Liver (tissue), 9 donors: ENCODE results near the gene MBP. TPM values are rescaled to one million over a fixed set of nuclear protein-coding genes. Genes with fewer than 3 reads are reported as not detected.

Experiments
- DNase-seq: peaks from one replicate; pipeline ENCODE4 v3.0.0-alpha.2; 2017; ENCODE audit warnings: low spot score
- H3K27ac ChIP-seq, 2 donors: one replicate each; pipeline ENCODE4 v1.7.0; 2013; ENCODE audit warnings: inconsistent platforms in 2 of 2, low read length in 2 of 2, control low read depth in 1 of 2, low read depth in 1 of 2, mild to moderate bottlenecking in 1 of 2
- H3K27me3 ChIP-seq, 4 donors: one replicate each; pipeline versions ENCODE4 v1.6.1 to v1.7.0; 2013; ENCODE audit warnings: low read length in 3 of 4, inconsistent platforms in 1 of 4, mild to moderate bottlenecking in 1 of 4, moderate library complexity in 1 of 4; ENCODE audit not compliant: control insufficient read depth in 4 of 4, insufficient read depth in 4 of 4
- H3K36me3 ChIP-seq, 4 donors: one replicate each; pipeline versions ENCODE4 v1.6.1 to v1.7.0; 2013; ENCODE audit warnings: low read length in 3 of 4, mild to moderate bottlenecking in 3 of 4, low read depth in 1 of 4, moderate library complexity in 1 of 4; ENCODE audit not compliant: control insufficient read depth in 4 of 4, insufficient read depth in 3 of 4
- H3K4me1 ChIP-seq, 4 donors: one replicate each; pipeline versions ENCODE4 v1.6.1 to v1.7.0; 2013; ENCODE audit warnings: low read length in 3 of 4, mild to moderate bottlenecking in 3 of 4, moderate library complexity in 1 of 4; ENCODE audit not compliant: control insufficient read depth in 4 of 4, insufficient read depth in 4 of 4
- H3K4me3 ChIP-seq, 3 donors: one replicate each; pipeline versions ENCODE4 v1.6.1 to v1.7.0; 2013; ENCODE audit warnings: low read length in 3 of 3, control low read depth in 1 of 3, low read depth in 1 of 3, mild to moderate bottlenecking in 1 of 3
- H3K9ac ChIP-seq, 2 donors: one replicate each; pipeline ENCODE4 v1.7.0; 2013; ENCODE audit warnings: low read length in 2 of 2, mild to moderate bottlenecking in 2 of 2, moderate library complexity in 2 of 2, control low read depth in 1 of 2, low read depth in 1 of 2
- H3K9me3 ChIP-seq, 4 donors: one replicate each; pipeline versions ENCODE4 v1.6.1 to v1.7.0; 2013; ENCODE audit warnings: low read length in 3 of 4; ENCODE audit not compliant: control insufficient read depth in 4 of 4
- FOXA1 ChIP-seq: IDR thresholded peaks from 2 replicates; pipeline ENCODE4 v1.6.1; 2016; ENCODE audit warnings: antibody characterized with exemption
- FOXA2 ChIP-seq: IDR thresholded peaks from 2 replicates; pipeline ENCODE4 v1.6.1; 2016; ENCODE audit warnings: antibody characterized with exemption
- GABPA ChIP-seq, 2 donors: IDR thresholded peaks in 1 of 2; conservative IDR thresholded peaks in 1 of 2; 2 replicates each; pipeline ENCODE4 v1.6.1; 2016; ENCODE audit warnings: antibody characterized with exemption in 2 of 2, mild to moderate bottlenecking in 1 of 2, moderate library complexity in 1 of 2
- HNF4G ChIP-seq: IDR thresholded peaks from 2 replicates; pipeline ENCODE4 v1.6.1; 2016; ENCODE audit warnings: antibody characterized with exemption
- JUND ChIP-seq, 2 donors: IDR thresholded peaks; 2 replicates each; pipeline ENCODE4 v1.6.1; 2016; ENCODE audit warnings: antibody characterized with exemption in 2 of 2
- NR2F2 ChIP-seq: IDR thresholded peaks from 2 replicates; pipeline ENCODE4 v1.6.1; 2016; ENCODE audit warnings: antibody characterized with exemption
- RAD21 ChIP-seq, 2 donors: IDR thresholded peaks; 2 replicates each; pipeline ENCODE4 v1.6.1; 2016; ENCODE audit warnings: antibody characterized with exemption in 2 of 2, mild to moderate bottlenecking in 2 of 2
- RXRA ChIP-seq, 2 donors: IDR thresholded peaks; 2 replicates each; pipeline ENCODE4 v1.6.1; 2017 to 2018; ENCODE audit warnings: antibody characterized with exemption in 2 of 2, mild to moderate bottlenecking in 1 of 2
- YY1 ChIP-seq: IDR thresholded peaks from 2 replicates; pipeline ENCODE4 v1.6.1; 2016; ENCODE audit warnings: antibody characterized with exemption, mild to moderate bottlenecking
- WGBS: extraction: QIAGEN DNeasy Blood & Tissue Kit; methylation state at CpG from one replicate; pipeline ENCODE4 v1.1.7; 2013; 5-methylcytosine and 5-hydroxymethylcytosine counted together
- polyA plus RNA-seq, 2 donors: library from polyadenylated mRNA; stranded (reverse) in 1 of 2; unstranded in 1 of 2; fragments of 200-250 nt in 1 of 2; fragments of >200 nt in 1 of 2; fragmentation: Nextera tagmentation in 1 of 2; extraction: Ambion mirVana in 1 of 2; gene quantifications; one replicate each; pipeline versions ENCODE4 v1.2.1 to v1.2.3, GENCODE V29; 2013 to 2015
- total RNA-seq, 2 donors: library from RNA; depleted of rRNA; stranded (reverse); fragments of >200 nt; gene quantifications; one replicate each; pipeline ENCODE4 v1.2.3, GENCODE V29; 2014
- TF ChIP-seq, protein P1 (sequence below): IDR thresholded peaks from 2 replicates; pipeline ENCODE4 v1.6.1; 2016; ENCODE audit warnings: antibody characterized with exemption
- TF ChIP-seq, protein P2 (sequence below): IDR thresholded peaks from 2 replicates; pipeline ENCODE4 v1.6.1; 2016; ENCODE audit warnings: antibody characterized with exemption
- TF ChIP-seq, protein P3 (sequence below): fragments of 150-350 bp; IDR thresholded peaks from 2 replicates; pipeline ENCODE4 v1.5.1; 2017; ENCODE audit warnings: improper control_type of control experiment, low read depth, low read length; ENCODE audit not compliant: missing input control
- TF ChIP-seq, protein P4 (sequence below): IDR thresholded peaks from 2 replicates; pipeline ENCODE4 v1.6.1; 2016; ENCODE audit warnings: antibody characterized with exemption
- TF ChIP-seq, protein P5 (sequence below): IDR thresholded peaks from 2 replicates; pipeline ENCODE4 v1.6.1; 2016; ENCODE audit warnings: antibody characterized with exemption, mild to moderate bottlenecking
- donor health status: healthy.
- donor health status: healthy.
- donor health status: healthy.
- donor health status: healthy.
- donor health status: healthy.

The MBP gene
- total and polyA plus RNA-seq, 4 donors: 9.7 to 23.3 (median 17.7) TPM

DNA sequence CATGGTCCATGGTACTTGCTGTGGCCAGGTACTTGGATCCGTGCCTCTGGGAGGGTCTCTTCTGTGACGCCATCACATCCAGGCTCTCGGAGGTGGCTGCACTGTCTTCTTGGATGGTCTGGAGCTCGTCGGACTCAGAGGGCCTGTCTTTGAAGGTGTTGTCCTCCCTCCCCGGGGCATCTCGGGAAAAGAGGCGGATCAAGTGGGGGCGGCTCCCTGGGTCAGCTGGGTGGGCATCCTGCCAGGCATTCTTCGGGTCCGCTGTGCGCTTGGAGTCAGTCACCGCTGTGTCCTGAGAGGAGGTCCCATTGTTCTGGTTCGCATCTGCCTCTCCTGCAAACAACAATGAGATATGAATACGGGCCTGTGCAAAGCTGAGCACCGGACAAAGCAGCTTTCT is 115.6 kb downstream of the MBP start (continued):
- TF ChIP-seq, protein P1, sequence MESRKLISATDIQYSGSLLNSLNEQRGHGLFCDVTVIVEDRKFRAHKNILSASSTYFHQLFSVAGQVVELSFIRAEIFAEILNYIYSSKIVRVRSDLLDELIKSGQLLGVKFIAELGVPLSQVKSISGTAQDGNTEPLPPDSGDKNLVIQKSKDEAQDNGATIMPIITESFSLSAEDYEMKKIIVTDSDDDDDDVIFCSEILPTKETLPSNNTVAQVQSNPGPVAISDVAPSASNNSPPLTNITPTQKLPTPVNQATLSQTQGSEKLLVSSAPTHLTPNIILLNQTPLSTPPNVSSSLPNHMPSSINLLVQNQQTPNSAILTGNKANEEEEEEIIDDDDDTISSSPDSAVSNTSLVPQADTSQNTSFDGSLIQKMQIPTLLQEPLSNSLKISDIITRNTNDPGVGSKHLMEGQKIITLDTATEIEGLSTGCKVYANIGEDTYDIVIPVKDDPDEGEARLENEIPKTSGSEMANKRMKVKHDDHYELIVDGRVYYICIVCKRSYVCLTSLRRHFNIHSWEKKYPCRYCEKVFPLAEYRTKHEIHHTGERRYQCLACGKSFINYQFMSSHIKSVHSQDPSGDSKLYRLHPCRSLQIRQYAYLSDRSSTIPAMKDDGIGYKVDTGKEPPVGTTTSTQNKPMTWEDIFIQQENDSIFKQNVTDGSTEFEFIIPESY: no peak
- no peak for TF ChIP-seq YY1
- TF ChIP-seq NR2F2: no peak
- TF ChIP-seq FOXA2: no peak
- no peak for TF ChIP-seq RAD21 (IDR thresholded peaks at IDR 0.05)
- no peak for TF ChIP-seq GABPA (IDR thresholded peaks at IDR 0.05 in 1 of 2, conservative IDR thresholded peaks at IDR 0.05 in 1 of 2)
- no peak for TF ChIP-seq HNF4G
- TF ChIP-seq, protein P2, sequence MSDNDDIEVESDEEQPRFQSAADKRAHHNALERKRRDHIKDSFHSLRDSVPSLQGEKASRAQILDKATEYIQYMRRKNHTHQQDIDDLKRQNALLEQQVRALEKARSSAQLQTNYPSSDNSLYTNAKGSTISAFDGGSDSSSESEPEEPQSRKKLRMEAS: no peak
- TF ChIP-seq, protein P3, sequence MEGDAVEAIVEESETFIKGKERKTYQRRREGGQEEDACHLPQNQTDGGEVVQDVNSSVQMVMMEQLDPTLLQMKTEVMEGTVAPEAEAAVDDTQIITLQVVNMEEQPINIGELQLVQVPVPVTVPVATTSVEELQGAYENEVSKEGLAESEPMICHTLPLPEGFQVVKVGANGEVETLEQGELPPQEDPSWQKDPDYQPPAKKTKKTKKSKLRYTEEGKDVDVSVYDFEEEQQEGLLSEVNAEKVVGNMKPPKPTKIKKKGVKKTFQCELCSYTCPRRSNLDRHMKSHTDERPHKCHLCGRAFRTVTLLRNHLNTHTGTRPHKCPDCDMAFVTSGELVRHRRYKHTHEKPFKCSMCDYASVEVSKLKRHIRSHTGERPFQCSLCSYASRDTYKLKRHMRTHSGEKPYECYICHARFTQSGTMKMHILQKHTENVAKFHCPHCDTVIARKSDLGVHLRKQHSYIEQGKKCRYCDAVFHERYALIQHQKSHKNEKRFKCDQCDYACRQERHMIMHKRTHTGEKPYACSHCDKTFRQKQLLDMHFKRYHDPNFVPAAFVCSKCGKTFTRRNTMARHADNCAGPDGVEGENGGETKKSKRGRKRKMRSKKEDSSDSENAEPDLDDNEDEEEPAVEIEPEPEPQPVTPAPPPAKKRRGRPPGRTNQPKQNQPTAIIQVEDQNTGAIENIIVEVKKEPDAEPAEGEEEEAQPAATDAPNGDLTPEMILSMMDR: no peak
- no peak for TF ChIP-seq RXRA (IDR thresholded peaks at IDR 0.05)
- no peak for TF ChIP-seq FOXA1

DNA sequence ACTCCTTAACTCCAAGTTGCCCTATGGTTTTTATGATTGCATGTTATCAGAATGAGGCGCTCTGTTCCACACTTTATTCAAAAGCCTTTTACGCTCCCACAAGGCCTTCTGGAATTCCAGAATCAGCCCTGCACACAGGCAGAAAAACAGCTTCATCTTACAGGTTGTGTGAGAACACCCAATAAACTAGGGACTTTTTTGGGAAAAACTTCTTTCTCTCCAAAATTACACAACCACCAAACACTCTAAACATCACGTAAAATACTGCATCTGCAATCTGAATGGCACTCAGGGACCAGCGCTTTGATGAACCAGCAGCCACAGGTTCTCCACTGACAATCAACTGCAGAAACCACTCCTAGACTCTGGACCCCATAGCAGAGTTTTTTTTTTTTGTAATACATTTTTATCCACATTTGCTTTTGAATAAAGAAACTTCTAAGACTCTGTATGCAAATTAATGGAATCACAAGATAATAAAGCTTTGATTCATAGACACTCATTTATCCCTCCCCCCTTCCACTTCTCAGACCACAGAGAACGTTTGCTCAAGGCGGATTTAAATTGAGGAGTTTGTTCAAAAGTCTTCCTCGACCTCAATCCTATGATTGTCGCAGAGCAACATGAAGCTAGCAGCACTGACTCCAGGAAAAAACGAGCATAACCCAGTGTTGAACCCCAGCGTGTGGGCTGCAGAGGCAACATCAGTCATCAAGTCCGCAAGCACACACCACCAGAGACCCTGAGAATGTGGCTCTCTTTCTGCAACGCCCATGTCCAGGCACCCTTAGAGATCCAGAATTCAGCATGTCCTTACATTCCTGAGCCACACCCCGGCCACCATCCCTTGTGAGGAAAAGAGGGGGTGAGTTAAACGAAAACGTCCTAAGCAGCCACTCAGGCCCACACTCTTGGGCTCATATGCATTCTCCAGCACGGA is 116.5 kb downstream of the MBP start:
- Histone ChIP-seq H3K36me3 (peaks cover 3 to 25% (median 13%) of the 10 kb centered on the region in 4 donors), H3K9me3 (no peaks in the 10 kb centered on the region), H3K27ac (no peak overlapping the region), H3K4me1 (no peaks in the 10 kb centered on the region), H3K4me3 (no peak overlapping the region), H3K9ac (no peak overlapping the region), H3K27me3 (no peaks in the 10 kb centered on the region)
- no peak for TF ChIP-seq NR2F2
- TF ChIP-seq, protein P4, sequence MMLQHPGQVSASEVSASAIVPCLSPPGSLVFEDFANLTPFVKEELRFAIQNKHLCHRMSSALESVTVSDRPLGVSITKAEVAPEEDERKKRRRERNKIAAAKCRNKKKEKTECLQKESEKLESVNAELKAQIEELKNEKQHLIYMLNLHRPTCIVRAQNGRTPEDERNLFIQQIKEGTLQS: no peak
- TF ChIP-seq, protein P5, sequence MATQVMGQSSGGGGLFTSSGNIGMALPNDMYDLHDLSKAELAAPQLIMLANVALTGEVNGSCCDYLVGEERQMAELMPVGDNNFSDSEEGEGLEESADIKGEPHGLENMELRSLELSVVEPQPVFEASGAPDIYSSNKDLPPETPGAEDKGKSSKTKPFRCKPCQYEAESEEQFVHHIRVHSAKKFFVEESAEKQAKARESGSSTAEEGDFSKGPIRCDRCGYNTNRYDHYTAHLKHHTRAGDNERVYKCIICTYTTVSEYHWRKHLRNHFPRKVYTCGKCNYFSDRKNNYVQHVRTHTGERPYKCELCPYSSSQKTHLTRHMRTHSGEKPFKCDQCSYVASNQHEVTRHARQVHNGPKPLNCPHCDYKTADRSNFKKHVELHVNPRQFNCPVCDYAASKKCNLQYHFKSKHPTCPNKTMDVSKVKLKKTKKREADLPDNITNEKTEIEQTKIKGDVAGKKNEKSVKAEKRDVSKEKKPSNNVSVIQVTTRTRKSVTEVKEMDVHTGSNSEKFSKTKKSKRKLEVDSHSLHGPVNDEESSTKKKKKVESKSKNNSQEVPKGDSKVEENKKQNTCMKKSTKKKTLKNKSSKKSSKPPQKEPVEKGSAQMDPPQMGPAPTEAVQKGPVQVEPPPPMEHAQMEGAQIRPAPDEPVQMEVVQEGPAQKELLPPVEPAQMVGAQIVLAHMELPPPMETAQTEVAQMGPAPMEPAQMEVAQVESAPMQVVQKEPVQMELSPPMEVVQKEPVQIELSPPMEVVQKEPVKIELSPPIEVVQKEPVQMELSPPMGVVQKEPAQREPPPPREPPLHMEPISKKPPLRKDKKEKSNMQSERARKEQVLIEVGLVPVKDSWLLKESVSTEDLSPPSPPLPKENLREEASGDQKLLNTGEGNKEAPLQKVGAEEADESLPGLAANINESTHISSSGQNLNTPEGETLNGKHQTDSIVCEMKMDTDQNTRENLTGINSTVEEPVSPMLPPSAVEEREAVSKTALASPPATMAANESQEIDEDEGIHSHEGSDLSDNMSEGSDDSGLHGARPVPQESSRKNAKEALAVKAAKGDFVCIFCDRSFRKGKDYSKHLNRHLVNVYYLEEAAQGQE: no peak
- no peak for TF ChIP-seq JUND (IDR thresholded peaks at IDR 0.05)
- TF ChIP-seq HNF4G: no peak
- TF ChIP-seq YY1: no peak
- no peak for TF ChIP-seq FOXA2
- WGBS: 92% methylated on average over 16 of the region's 16 CpGs
- no peak for DNase-seq
